Measurements from ENCODE around the gene TPRN. TPM values are rescaled to one million over a fixed set of nuclear protein-coding genes. Genes with fewer than 3 reads are reported as not detected.

TPRN gene
- total RNA-seq, 2 experiments from 2014 or later, result 8.9 TPM

DNA sequence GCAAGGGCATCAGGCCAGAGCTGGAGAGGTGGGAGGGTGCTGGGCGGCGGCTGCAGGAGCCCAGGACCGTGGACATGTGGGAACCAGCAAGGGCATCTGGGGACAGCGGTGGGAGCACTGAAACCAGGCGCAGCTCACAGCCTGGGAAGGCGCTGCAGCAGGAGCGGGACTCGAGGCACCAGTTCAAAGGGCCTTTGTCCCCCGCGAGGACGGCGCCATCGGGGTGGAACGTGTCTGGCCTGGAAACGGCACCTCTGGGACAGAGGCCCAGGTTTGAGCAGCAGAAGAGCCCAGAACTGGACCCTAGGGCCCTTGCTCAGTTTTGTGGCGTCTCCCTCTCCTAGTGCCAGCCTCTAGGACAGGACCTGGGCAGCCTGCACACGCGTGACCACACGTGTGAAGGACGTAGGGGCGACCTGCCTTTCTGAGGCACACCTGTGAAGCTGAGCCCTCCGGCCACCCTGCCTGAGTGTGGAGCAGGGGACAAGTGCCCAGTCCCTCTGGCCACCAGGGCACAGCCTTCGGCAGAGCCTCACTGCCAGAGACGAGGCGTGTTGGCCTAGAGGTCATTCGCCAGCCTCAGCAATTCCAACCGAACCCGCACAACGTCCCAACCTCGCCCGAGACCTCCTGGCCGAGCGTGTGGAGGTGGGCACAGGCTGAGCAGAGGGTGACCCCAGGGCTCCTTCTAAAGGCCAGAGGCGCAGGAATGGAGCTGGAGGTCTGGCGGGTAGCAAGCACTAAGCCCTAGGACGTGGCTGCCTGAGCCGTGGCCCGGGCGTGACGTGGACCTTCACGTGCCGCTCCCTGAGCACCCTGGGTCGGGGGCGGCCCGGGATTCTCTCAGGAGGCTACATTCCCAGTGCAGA, 26.5 kb downstream of the TPRN start:
- no peaks in the 10 kb centered on the region for H3K36me3 Mint-ChIP-seq (ENCODE audit: low read depth)
- H3K4me3 Mint-ChIP-seq, result no peak overlapping the region
- no peak overlapping the region for H3K27ac Mint-ChIP-seq
- peaks cover 25% of the 10 kb centered on the region for H3K27me3 Mint-ChIP-seq
- no peak for DNase-seq
- no peaks in the 10 kb centered on the region for H3K9me3 Mint-ChIP-seq
- no peaks in the 10 kb centered on the region for H3K4me1 Mint-ChIP-seq
- ChIA-PET CTCF (interaction anchor here (1.3 kb wide), 1 partner anchor 45 kb away, joined by 3 read pairs; no protein-coding TSS in a partner anchor), POLR2A (no interaction called here)

GRCh38 chr9:137172901-137173795, 27.4 kb downstream of the TPRN start:
- H3K4me1 Mint-ChIP-seq, result no peaks in the 10 kb centered on the region
- H3K27ac Mint-ChIP-seq, result no peak overlapping the region
- ChIA-PET POLR2A (no interaction called here), CTCF (interaction anchor here (1.3 kb wide), 1 partner anchor 44 kb away, joined by 3 read pairs; no protein-coding TSS in a partner anchor)
- no peaks in the 10 kb centered on the region for H3K9me3 Mint-ChIP-seq
- peaks cover 27% of the 10 kb centered on the region for H3K27me3 Mint-ChIP-seq
- no peak for DNase-seq
- H3K4me3 Mint-ChIP-seq, result no peak overlapping the region
- H3K36me3 Mint-ChIP-seq (ENCODE audit: low read depth), result no peaks in the 10 kb centered on the region

DNA sequence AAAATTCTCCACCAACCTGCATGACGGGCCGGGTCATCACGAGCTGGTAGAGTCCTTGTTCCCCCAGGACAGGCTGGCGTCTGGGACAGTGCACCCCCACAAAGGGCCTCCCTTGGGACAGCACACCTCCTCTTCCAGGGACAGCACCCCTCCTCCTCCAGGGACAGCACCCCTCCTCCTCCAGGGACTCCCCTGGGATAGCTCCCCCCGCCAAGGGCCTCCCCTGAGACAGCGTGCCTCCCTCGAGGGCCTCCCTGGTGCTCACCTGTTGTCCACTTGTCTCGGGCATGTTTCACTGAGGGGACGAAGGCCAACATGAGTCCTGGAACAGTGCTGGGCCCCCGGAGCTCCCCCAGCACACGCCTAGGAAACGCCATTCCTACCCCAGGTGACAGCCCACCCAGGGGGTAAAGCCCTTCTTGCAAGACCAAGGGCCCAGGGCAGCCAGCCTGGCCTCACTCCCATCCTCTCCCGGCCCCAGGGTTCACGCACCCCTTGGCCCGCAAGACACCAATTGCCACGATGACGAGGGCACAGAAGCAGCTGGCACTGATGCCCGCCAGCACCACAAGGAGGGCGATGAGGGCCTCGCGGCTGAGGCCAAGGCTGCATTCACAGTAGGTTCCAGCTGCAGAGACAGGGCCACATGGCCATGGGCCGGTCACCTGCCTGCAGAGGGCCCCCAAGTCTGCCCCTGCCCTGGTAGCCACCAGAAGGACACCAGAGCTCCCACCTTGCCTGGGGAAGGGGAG, 29.2 kb downstream of the TPRN start:
- H3K36me3 Mint-ChIP-seq (ENCODE audit: low read depth), result no peaks in the 10 kb centered on the region
- DNase-seq, result no peak
- ChIA-PET CTCF (interaction anchor here (0.6 to 2.1 kb wide), 3 partner anchors 17 to 75 kb away, joined by 3 to 6 read pairs (median 3); partner anchors contain the start of genes ANAPC2 and SSNA1), POLR2A (no interaction called here)
- no peak overlapping the region for H3K27ac Mint-ChIP-seq
- H3K27me3 Mint-ChIP-seq, result peaks cover 33% of the 10 kb centered on the region
- no peak overlapping the region for H3K4me3 Mint-ChIP-seq
- H3K9me3 Mint-ChIP-seq, result no peaks in the 10 kb centered on the region
- no peaks in the 10 kb centered on the region for H3K4me1 Mint-ChIP-seq

GRCh38 chr9:137170486-137171148, 29.9 kb downstream of the TPRN start:
- H3K27ac Mint-ChIP-seq, result no peak overlapping the region
- ChIA-PET CTCF (interaction anchor here (1.0 to 2.1 kb wide), 2 partner anchors 18 to 51 kb away, joined by 3 to 6 read pairs; partner anchors contain the start of genes ANAPC2 and SSNA1), POLR2A (no interaction called here)
- H3K4me1 Mint-ChIP-seq, result no peaks in the 10 kb centered on the region
- peaks cover 35% of the 10 kb centered on the region for H3K27me3 Mint-ChIP-seq
- no peaks in the 10 kb centered on the region for H3K36me3 Mint-ChIP-seq (ENCODE audit: low read depth)
- H3K9me3 Mint-ChIP-seq, result no peaks in the 10 kb centered on the region
- H3K4me3 Mint-ChIP-seq, result no peak overlapping the region
- no peak for DNase-seq

- Mint-ChIP-seq H3K27me3 (peaks cover 35% of the 10 kb centered on the region), H3K9me3 (no peaks in the 10 kb centered on the region), H3K4me1 (no peaks in the 10 kb centered on the region), H3K27ac (no peak within 1 kb of the TSS), H3K36me3 (ENCODE audit: low read depth) (no peaks in the 10 kb centered on the region), H3K4me3 (peak within 1 kb of the TSS; percentile 36)
- no peak for DNase-seq
- ChIA-PET POLR2A (no interaction called here), CTCF (interaction anchor here (1.3 kb wide), 1 partner anchor 67 kb away, joined by 5 read pairs; no protein-coding TSS in a partner anchor)
Observed at GRCh38 chr9:137169896-137170358, 30.6 kb downstream of the TPRN start, which contains the start of gene LRRC26. Gene LRRC26, minus strand, starts transcription at chr9:137170051. Its CDS starts 108 bp downstream, at chr9:137169943.

DNA sequence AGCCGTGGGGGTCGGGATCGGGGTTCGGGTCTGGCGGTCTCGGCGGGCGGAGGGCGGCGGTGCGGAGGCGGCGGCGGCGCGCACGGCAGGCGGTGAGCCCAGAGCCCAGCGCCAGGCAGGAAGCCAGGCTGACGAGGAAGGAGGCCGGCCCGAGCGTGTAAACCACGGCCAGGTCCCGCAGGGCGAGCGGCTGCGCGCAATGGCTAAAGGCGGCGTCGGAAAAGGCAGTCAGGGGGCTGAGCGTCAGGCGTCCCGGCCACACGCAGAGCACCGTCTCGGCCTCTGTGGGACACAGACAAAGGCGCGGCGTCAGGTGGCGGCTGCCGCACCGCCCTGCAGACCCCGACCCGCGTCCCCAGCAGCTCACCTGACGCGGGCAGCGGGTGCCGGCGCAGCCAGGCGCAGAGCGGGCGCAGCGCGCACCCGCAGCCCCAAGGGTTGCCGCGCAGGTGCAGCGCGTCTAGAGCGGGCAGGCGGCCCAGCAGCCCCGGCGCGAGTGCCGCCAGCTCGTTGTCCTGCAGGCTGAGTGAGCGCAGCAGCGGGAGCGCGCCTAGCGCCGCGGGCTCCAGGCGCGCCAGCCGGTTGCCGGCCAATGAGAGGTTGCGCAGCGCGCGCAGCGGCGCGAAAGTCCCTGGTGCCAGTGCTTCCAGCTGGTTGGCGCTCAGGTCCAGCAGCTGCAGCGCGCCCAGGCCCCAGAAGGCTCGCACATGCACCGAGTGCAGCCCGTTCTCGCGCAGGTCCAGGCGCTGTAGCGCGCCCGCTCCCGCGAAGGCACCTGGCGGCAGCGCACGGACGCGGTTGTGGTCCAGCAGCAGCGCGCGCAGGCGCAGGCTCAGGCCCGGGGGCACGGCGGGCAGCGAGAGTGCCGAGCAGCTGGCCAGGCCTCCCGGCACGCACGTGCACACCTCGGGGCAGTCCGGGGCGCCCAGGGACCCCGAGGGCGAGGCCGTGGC, 31.4 kb downstream of the TPRN start:
- no peak for DNase-seq
- Mint-ChIP-seq H3K9me3 (no peaks in the 10 kb centered on the region), H3K4me3 (peak overlapping the region; percentile 36), H3K27me3 (peaks cover 35% of the 10 kb centered on the region), H3K36me3 (ENCODE audit: low read depth) (no peaks in the 10 kb centered on the region), H3K27ac (no peak overlapping the region), H3K4me1 (no peaks in the 10 kb centered on the region)
- ChIA-PET POLR2A (no interaction called here), CTCF (interaction anchor here (1.3 kb wide), 1 partner anchor 67 kb away, joined by 5 read pairs; no protein-coding TSS in a partner anchor)

DNA sequence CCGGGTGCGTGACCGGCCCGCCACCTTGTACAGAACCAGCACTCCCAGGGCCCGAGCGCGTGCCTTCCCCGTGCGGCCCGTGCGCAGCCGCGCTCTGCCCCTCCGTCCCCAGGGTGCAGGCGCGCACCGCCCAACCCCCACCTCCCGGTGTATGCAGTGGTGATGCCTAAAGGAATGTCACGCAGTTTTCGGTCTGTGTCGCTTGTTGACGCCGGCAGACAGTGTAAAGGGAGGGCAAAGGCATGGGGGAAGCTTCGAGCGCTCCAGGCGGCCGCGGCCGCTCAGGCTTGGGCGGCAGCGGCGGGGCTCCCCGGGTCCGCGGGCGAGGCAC, 32.0 kb downstream of the TPRN start:
- Mint-ChIP-seq H3K27me3 (peaks cover 35% of the 10 kb centered on the region), H3K4me1 (no peaks in the 10 kb centered on the region), H3K27ac (no peak overlapping the region), H3K4me3 (no peak overlapping the region), H3K36me3 (ENCODE audit: low read depth) (no peaks in the 10 kb centered on the region), H3K9me3 (no peaks in the 10 kb centered on the region)
- POLR2A ChIA-PET, result no interaction called here
- no peak for DNase-seq
- CTCF ChIA-PET, result interaction anchor here (1.2 kb wide), 1 partner anchor 133 kb away, joined by 3 read pairs; no protein-coding TSS in a partner anchor

- H3K36me3 Mint-ChIP-seq (ENCODE audit: low read depth), result no peaks in the 10 kb centered on the region
- H3K27ac Mint-ChIP-seq, result no peak overlapping the region
- no peaks in the 10 kb centered on the region for H3K9me3 Mint-ChIP-seq
- DNase-seq, result no peak
- ChIA-PET POLR2A (no interaction called here), CTCF (interaction anchor here (1.2 kb wide), 1 partner anchor 133 kb away, joined by 3 read pairs; no protein-coding TSS in a partner anchor)
- H3K4me1 Mint-ChIP-seq, result no peaks in the 10 kb centered on the region
- peaks cover 32% of the 10 kb centered on the region for H3K27me3 Mint-ChIP-seq
- H3K4me3 Mint-ChIP-seq, result no peak overlapping the region
Observed at GRCh38 chr9:137167747-137168572, 32.6 kb downstream of the TPRN start.

- Mint-ChIP-seq H3K9me3 (no peaks in the 10 kb centered on the region), H3K4me3 (no peak overlapping the region), H3K27ac (no peak overlapping the region), H3K36me3 (ENCODE audit: low read depth) (no peaks in the 10 kb centered on the region), H3K4me1 (no peaks in the 10 kb centered on the region), H3K27me3 (peaks cover 35% of the 10 kb centered on the region)
- ChIA-PET CTCF (interaction anchor here (1.2 kb wide), 1 partner anchor 132 kb away, joined by 3 read pairs; no protein-coding TSS in a partner anchor), POLR2A (no interaction called here)
- DNase-seq, result no peak
Observed at GRCh38 chr9:137167277-137167746, 33.2 kb downstream of the TPRN start.

GRCh38 chr9:137166380-137167229, 33.9 kb downstream of the TPRN start:
- Mint-ChIP-seq H3K9me3 (no peaks in the 10 kb centered on the region), H3K27me3 (peaks cover 32% of the 10 kb centered on the region), H3K4me1 (no peaks in the 10 kb centered on the region), H3K27ac (no peak overlapping the region), H3K36me3 (ENCODE audit: low read depth) (no peaks in the 10 kb centered on the region), H3K4me3 (no peak overlapping the region)
- POLR2A ChIA-PET, result no interaction called here
- no peak for DNase-seq
- CTCF ChIA-PET, result no interaction called here
